ENCODE measurements around the gene PPP1R12B.
A peak's percentile ranks its signal among the peaks of the same experiment; 100 is the strongest.
"Not testable (repeated sequence)": the region's sequence is repeated elsewhere in the genome, so short reads cannot be mapped to it uniquely, and the experiment has no call there.

Gene PPP1R12B

GRCh38 chr1:202456372-202457169 is 108.1 kb downstream of the PPP1R12B start:
- not testable (repeated sequence) for FAIRE-seq

GRCh38 chr1:202458651-202459050 is 110.2 kb downstream of the PPP1R12B start:
- not testable (repeated sequence) for FAIRE-seq

- FAIRE-seq = not testable (repeated sequence)
Measured at GRCh38 chr1:202459470-202460142, 111.1 kb downstream of the PPP1R12B start.

GRCh38 chr1:202460143-202460495 is 111.6 kb downstream of the PPP1R12B start:
- FAIRE-seq = not testable (repeated sequence)

- no peak for FAIRE-seq
Measured at GRCh38 chr1:202462342-202463076, 114.0 kb downstream of the PPP1R12B start.

GRCh38 chr1:202464153-202464742 is 115.7 kb downstream of the PPP1R12B start:
- peak; percentile 90 for FAIRE-seq

GRCh38 chr1:202465644-202466270 is 117.3 kb downstream of the PPP1R12B start:
- not testable (repeated sequence) for FAIRE-seq

GRCh38 chr1:202466339-202466738 is 117.8 kb downstream of the PPP1R12B start:
- FAIRE-seq = not testable (repeated sequence)

- not testable (repeated sequence) for FAIRE-seq
Measured at GRCh38 chr1:202467381-202467780, 118.9 kb downstream of the PPP1R12B start.

- FAIRE-seq = not testable (repeated sequence)
Measured at GRCh38 chr1:202468695-202469094, 120.2 kb downstream of the PPP1R12B start.

- not testable (repeated sequence) for FAIRE-seq
Measured at GRCh38 chr1:202469123-202469522, 120.6 kb downstream of the PPP1R12B start.

- no peak for FAIRE-seq
Measured at GRCh38 chr1:202471246-202471645, 122.7 kb downstream of the PPP1R12B start.

GRCh38 chr1:202472347-202473124 is 124.0 kb downstream of the PPP1R12B start:
- FAIRE-seq = not testable (repeated sequence)

- FAIRE-seq = not testable (repeated sequence)
Measured at GRCh38 chr1:202473266-202474045, 125.0 kb downstream of the PPP1R12B start.

GRCh38 chr1:202479661-202480060 is 131.2 kb downstream of the PPP1R12B start:
- not testable (repeated sequence) for FAIRE-seq

- FAIRE-seq = not testable (repeated sequence)
Measured at GRCh38 chr1:202480640-202481039, 132.1 kb downstream of the PPP1R12B start.

- not testable (repeated sequence) for FAIRE-seq
Measured at GRCh38 chr1:202483362-202483761, 134.9 kb downstream of the PPP1R12B start.

- FAIRE-seq = not testable (repeated sequence)
Measured at GRCh38 chr1:202484032-202484431, 135.5 kb downstream of the PPP1R12B start.

- FAIRE-seq = not testable (repeated sequence)
Measured at GRCh38 chr1:202484820-202485219, 136.3 kb downstream of the PPP1R12B start.

GRCh38 chr1:202488178-202488649 is 139.7 kb downstream of the PPP1R12B start:
- not testable (repeated sequence) for FAIRE-seq

- not testable (repeated sequence) for FAIRE-seq
Measured at GRCh38 chr1:202489101-202489500, 140.6 kb downstream of the PPP1R12B start.

Data from G401.6 (cell line).